Measurements from ENCODE around the gene CD1C.
"Not testable (repeated sequence)": the region's sequence is repeated elsewhere in the genome, so short reads cannot be mapped to it uniquely, and the experiment has no call there.

Gene CD1C

GRCh38 chr1:158329300-158329699 lies 39.6 kb downstream of the CD1C start:
- DNase-seq, result no peak

GRCh38 chr1:158329733-158330132 lies 40.0 kb downstream of the CD1C start:
- DNase-seq, result no peak

GRCh38 chr1:158330391-158331105 lies 40.8 kb downstream of the CD1C start:
- DNase-seq, result no peak

- no peak for DNase-seq
Measured at GRCh38 chr1:158331106-158331425, 41.3 kb downstream of the CD1C start.

GRCh38 chr1:158331481-158332150 lies 41.9 kb downstream of the CD1C start, which contains the start of gene CD1B:
CD1B (minus strand) TSS chr1:158331531; CDS start chr1:158331423, 108 bp downstream.
- DNase-seq, result no peak

GRCh38 chr1:158333405-158334155 lies 43.9 kb downstream of the CD1C start:
- no peak for DNase-seq

GRCh38 chr1:158334526-158335212 lies 44.9 kb downstream of the CD1C start:
- no peak for DNase-seq

GRCh38 chr1:158335213-158335532 lies 45.5 kb downstream of the CD1C start:
- DNase-seq, result no peak

GRCh38 chr1:158336413-158336812 lies 46.7 kb downstream of the CD1C start:
- not testable (repeated sequence) for DNase-seq
